HEK293 (cell line): ENCODE data around the gene NOL4L.

Experiments
- CTCF ChIA-PET: fragments of 350-600 bp; formaldehyde crosslinking; extraction: SDS; loops from one replicate; lab custom pipeline; 2021; ENCODE audit warnings: antibody characterized with exemption; lab: Yijun Ruan, JAX
- POLR2A ChIA-PET: fragments of 300-600 bp; formaldehyde crosslinking; extraction: SDS; loops from one replicate; lab custom pipeline; 2020; ENCODE audit warnings: antibody characterized with exemption, inconsistent platforms; lab: Yijun Ruan, JAX
- H3K27ac ChIP-seq: fragments of 200-500 bp; sonication (Bioruptor generic); 2 replicates; pipeline ENCODE4 v1.5.1; 2014; ENCODE audit warnings: low read depth, low read length, control low read depth, inconsistent platforms; ENCODE audit errors: extremely low read depth
- H3K36me3 ChIP-seq, 2 experiments: fragments of 200-500 bp in 1 of 2; sonication (Bioruptor generic) in 1 of 2; 1 replicate in 1 of 2; 2 replicates in 1 of 2; pipeline ENCODE4 v1.5.1; 2014 to 2017; ENCODE audit warnings: inconsistent platforms in 2 of 2, low read length in 2 of 2; ENCODE audit not compliant: control insufficient read depth in 2 of 2, insufficient read depth in 1 of 2
- H3K4me1 ChIP-seq: fragments of 200-500 bp; sonication (Bioruptor generic); 2 replicates; pipeline ENCODE4 v1.5.1; 2014; ENCODE audit warnings: mild to moderate bottlenecking, low read length, inconsistent platforms; ENCODE audit not compliant: control insufficient read depth, insufficient read depth
- H3K4me3 ChIP-seq: 2 replicates; pipeline ENCODE4 v1.5.1; 2011; ENCODE audit warnings: low read depth, mild to moderate bottlenecking, control low read depth, low read length, moderate library complexity
- H3K9me3 ChIP-seq: fragments of 200-500 bp; sonication (Bioruptor generic); 2 replicates; pipeline ENCODE4 v1.5.1; 2014; ENCODE audit warnings: low read depth, low read length, inconsistent platforms; ENCODE audit not compliant: control insufficient read depth, insufficient read depth
- OSR2 ChIP-seq: fragments of 450-650 bp; formaldehyde crosslinking; IDR thresholded peaks from 2 replicates; pipeline ENCODE4 v1.5.1; 2016; ENCODE audit warnings: missing biosample characterization, missing genetic modification characterization
- PBX3 ChIP-seq: sonication (generic); formaldehyde crosslinking; IDR thresholded peaks from 2 replicates; pipeline ENCODE4 v1.8.1; 2022; ENCODE audit warnings: mild to moderate bottlenecking, moderate library complexity, missing genetic modification reagents
- PRDM4 ChIP-seq: fragments of 450-650 bp; formaldehyde crosslinking; IDR thresholded peaks from 2 replicates; pipeline ENCODE4 v1.5.1; 2017; ENCODE audit warnings: missing biosample characterization, missing genetic modification characterization
- SALL2 ChIP-seq: fragments of 450-650 bp; formaldehyde crosslinking; IDR thresholded peaks from 2 replicates; pipeline ENCODE4 v1.5.0; 2017; ENCODE audit warnings: missing biosample characterization, mild to moderate bottlenecking, missing genetic modification characterization, borderline replicate concordance
- ZBTB1 ChIP-seq: fragments of 450-650 bp; formaldehyde crosslinking; IDR thresholded peaks from 2 replicates; pipeline ENCODE4 v1.5.1; 2016; ENCODE audit warnings: missing biosample characterization, missing genetic modification characterization
- ZFHX2 ChIP-seq: fragments of 450-650 bp; formaldehyde crosslinking; conservative IDR thresholded peaks from 2 replicates; pipeline ENCODE4 v1.5.1; 2016; ENCODE audit warnings: missing biosample characterization, missing genetic modification characterization
- ZFP69B ChIP-seq: fragments of 450-650 bp; formaldehyde crosslinking; IDR thresholded peaks from 2 replicates; pipeline ENCODE4 v1.5.1; 2016; ENCODE audit warnings: missing biosample characterization, missing genetic modification characterization
- ZNF146 ChIP-seq: fragments of 450-650 bp; formaldehyde crosslinking; IDR thresholded peaks from 2 replicates; pipeline ENCODE4 v1.5.1; 2016; ENCODE audit warnings: missing biosample characterization, missing genetic modification characterization
- ZNF16 ChIP-seq: fragments of 450-650 bp; formaldehyde crosslinking; IDR thresholded peaks from 2 replicates; pipeline ENCODE4 v1.5.1; 2016; ENCODE audit warnings: low read depth, missing biosample characterization, missing genetic modification characterization
- ZNF202 ChIP-seq: fragments of 450-650 bp; formaldehyde crosslinking; IDR thresholded peaks from 2 replicates; pipeline ENCODE4 v1.5.1; 2016; ENCODE audit warnings: missing biosample characterization, missing genetic modification characterization, borderline replicate concordance
- ZNF341 ChIP-seq: fragments of 450-650 bp; formaldehyde crosslinking; IDR thresholded peaks from 2 replicates; pipeline ENCODE4; 2016; ENCODE audit warnings: low read depth, missing biosample characterization, missing genetic modification characterization
- ZNF530 ChIP-seq: fragments of 450-650 bp; formaldehyde crosslinking; IDR thresholded peaks from 2 replicates; pipeline ENCODE4 v1.5.1; 2016; ENCODE audit warnings: low read depth, missing biosample characterization, missing genetic modification characterization
- ZNF571 ChIP-seq: fragments of 450-650 bp; formaldehyde crosslinking; IDR thresholded peaks from 2 replicates; pipeline ENCODE4 v1.5.0; 2017; ENCODE audit warnings: missing biosample characterization, missing genetic modification characterization
- ZNF585B ChIP-seq: fragments of 450-650 bp; formaldehyde crosslinking; IDR thresholded peaks from 2 replicates; pipeline ENCODE4 v1.5.1; 2016; ENCODE audit warnings: missing biosample characterization, missing genetic modification characterization
- ZNF629 ChIP-seq: fragments of 450-650 bp; formaldehyde crosslinking; IDR thresholded peaks from 2 replicates; pipeline ENCODE4 v1.5.1; 2017; ENCODE audit warnings: missing biosample characterization, missing genetic modification characterization
- ZNF654 ChIP-seq: fragments of 450-650 bp; formaldehyde crosslinking; IDR thresholded peaks from 2 replicates; pipeline ENCODE4 v1.5.1; 2016; ENCODE audit warnings: low read depth, missing biosample characterization, missing genetic modification characterization
- ZNF692 ChIP-seq: fragments of 450-650 bp; formaldehyde crosslinking; IDR thresholded peaks from 2 replicates; pipeline ENCODE4 v1.5.1; 2016; ENCODE audit warnings: missing biosample characterization, missing genetic modification characterization
- ZNF837 ChIP-seq: fragments of 450-650 bp; formaldehyde crosslinking; IDR thresholded peaks from 2 replicates; pipeline ENCODE4 v1.5.1; 2016; ENCODE audit warnings: missing biosample characterization, missing genetic modification characterization

The NOL4L gene

GRCh38 chr20:32517914-32518592 lies 67.1 kb downstream of the NOL4L start (continued):
- TF ChIP-seq ZNF692 (no peak), ZNF585B (tag by site-specific recombination) (no peak)

GRCh38 chr20:32517518-32517873 lies 67.6 kb downstream of the NOL4L start:
- Histone ChIP-seq H3K4me1 (no peaks in the 10 kb centered on the region; the same call in 1 of the 2 replicates), H3K4me3 (no peak overlapping the region), H3K36me3 (peaks cover 0 to 3% of the 10 kb centered on the region in 2 experiments; a peak in 1 of 3 replicates)
- POLR2A ChIA-PET: no interaction called here
- no peak for TF ChIP-seq ZNF146 (tag by site-specific recombination)
- TF ChIP-seq OSR2 (tag by site-specific recombination): no peak
- TF ChIP-seq ZNF571 (tag by site-specific recombination): no peak
- TF ChIP-seq ZNF202 (tag by site-specific recombination): no peak
- TF ChIP-seq ZNF654 (tag by site-specific recombination): no peak
- no peak for TF ChIP-seq ZNF530 (tag by site-specific recombination)
- TF ChIP-seq SALL2 (tag by site-specific recombination): no peak
- no peak for TF ChIP-seq ZFP69B (tag by site-specific recombination)
- TF ChIP-seq PBX3 (CRISPR knock-in tag): no peak
- TF ChIP-seq ZBTB1 (tag by site-specific recombination): no peak
- no peak for TF ChIP-seq ZNF629 (tag by site-specific recombination)
- TF ChIP-seq ZNF16: no peak
- TF ChIP-seq ZNF341 (tag by site-specific recombination): no peak
- no peak for TF ChIP-seq ZNF837 (tag by site-specific recombination)
- TF ChIP-seq ZFHX2 (tag by site-specific recombination): no peak
- TF ChIP-seq PRDM4 (tag by site-specific recombination): no peak
- TF ChIP-seq, all 188 proteins: peak for 0
- CTCF ChIA-PET: interaction anchor here (1.2 kb wide), 1 partner anchor 18 kb away, joined by 3 read pairs; no protein-coding TSS in a partner anchor
- Histone ChIP-seq H3K9me3 (no peaks in the 10 kb centered on the region), H3K27ac (no peak overlapping the region)
